Measurements from ENCODE around the gene DSTN.
A peak's percentile ranks its signal among the peaks of the same experiment; 100 is the strongest.

DSTN gene

GRCh38 chr20:17640146-17640874, 70.4 kb downstream of the DSTN start:
- no peak for DNase-seq

- no peak for DNase-seq
These were observed 71.1 kb downstream of the DSTN start for GRCh38 chr20:17640875-17641378.

GRCh38 chr20:17641520-17641964, 71.7 kb downstream of the DSTN start:
- DNase-seq: no peak

- DNase-seq: no peak
These were observed 72.1 kb downstream of the DSTN start for GRCh38 chr20:17641993-17642392.

- no peak for DNase-seq
These were observed 72.8 kb downstream of the DSTN start for GRCh38 chr20:17642404-17643269.

- no peak for DNase-seq
These were observed 73.8 kb downstream of the DSTN start for GRCh38 chr20:17643531-17644188.

GRCh38 chr20:17644451-17644850, 74.6 kb downstream of the DSTN start:
- DNase-seq: no peak

- DNase-seq: no peak
These were observed 75.1 kb downstream of the DSTN start for GRCh38 chr20:17645010-17645409.

GRCh38 chr20:17645546-17646208, 75.8 kb downstream of the DSTN start:
- DNase-seq: no peak

GRCh38 chr20:17646209-17646960, 76.5 kb downstream of the DSTN start:
- no peak for DNase-seq

- no peak for DNase-seq
These were observed 77.1 kb downstream of the DSTN start for GRCh38 chr20:17646961-17647301.

- no peak for DNase-seq
These were observed 77.8 kb downstream of the DSTN start for GRCh38 chr20:17647391-17648314.

GRCh38 chr20:17648315-17648646, 78.4 kb downstream of the DSTN start:
- DNase-seq: no peak

GRCh38 chr20:17648791-17649730, 79.2 kb downstream of the DSTN start:
- peak; percentile 48 for DNase-seq

GRCh38 chr20:17650301-17651128, 80.6 kb downstream of the DSTN start:
- DNase-seq: no peak

- no peak for DNase-seq
These were observed 81.4 kb downstream of the DSTN start for GRCh38 chr20:17651129-17651759.

GRCh38 chr20:17651760-17652388, 82.0 kb downstream of the DSTN start:
- DNase-seq: no peak

GRCh38 chr20:17652411-17652810, 82.5 kb downstream of the DSTN start:
- no peak for DNase-seq

All from activated naive CD4-positive, alpha-beta T cell treated with anti-CD3 and anti-CD28 coated beads, Interleukin-2, amount 50 U/mL, for 16 hours (primary cell).